Measurements from ENCODE around the gene MRC2.
"Not testable (repeated sequence)": the region's sequence is repeated elsewhere in the genome, so short reads cannot be mapped to it uniquely, and the experiment has no call there.

The MRC2 gene

DNA sequence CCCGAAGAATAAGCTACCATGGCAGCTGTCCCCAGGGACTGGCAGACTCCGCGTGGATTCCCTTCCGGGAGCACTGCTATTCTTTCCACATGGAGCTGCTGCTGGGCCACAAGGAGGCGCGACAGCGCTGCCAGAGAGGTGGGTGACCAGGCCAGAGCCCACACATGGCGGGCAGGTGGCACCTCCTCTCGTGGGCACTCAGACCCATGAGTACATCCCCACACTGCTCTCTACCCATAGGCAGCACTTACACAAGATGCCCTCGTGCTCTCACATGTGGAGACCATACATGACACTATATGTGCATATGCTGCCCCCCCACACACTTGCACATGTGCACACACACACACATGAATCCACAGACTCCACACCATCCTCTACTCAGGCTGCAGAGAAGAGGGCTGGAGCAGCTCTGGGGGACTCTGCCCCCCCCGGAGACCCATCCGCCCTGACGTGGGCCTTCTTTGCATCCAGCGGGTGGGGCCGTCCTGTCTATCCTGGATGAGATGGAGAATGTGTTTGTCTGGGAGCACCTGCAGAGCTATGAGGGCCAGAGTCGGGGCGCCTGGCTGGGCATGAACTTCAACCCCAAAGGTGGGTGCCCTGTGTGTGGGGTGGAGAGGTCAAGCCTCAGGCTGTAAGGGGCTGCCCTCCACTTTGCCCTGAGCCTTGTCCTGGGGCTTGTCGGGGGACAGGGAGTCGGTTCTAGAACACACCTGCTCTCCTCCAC lies 62.9 kb downstream of the MRC2 start:
- TF ChIP-seq ZFX (IDR thresholded peaks at IDR 0.05; ENCODE audit: borderline replicate concordance): no peak
- no peak for TF ChIP-seq CTCF (IDR thresholded peaks at IDR 0.05)
- no peak overlapping the region for H3K27ac ChIP-seq

GRCh38 chr17:62691589-62691915 lies 64.1 kb downstream of the MRC2 start:
- H3K27ac ChIP-seq: not testable (repeated sequence)

GRCh38 chr17:62692159-62692651 lies 64.7 kb downstream of the MRC2 start:
- TF ChIP-seq ZFX (IDR thresholded peaks at IDR 0.05; ENCODE audit: borderline replicate concordance): no peak
- TF ChIP-seq CTCF (IDR thresholded peaks at IDR 0.05): no peak
- no peak overlapping the region for H3K27ac ChIP-seq

DNA sequence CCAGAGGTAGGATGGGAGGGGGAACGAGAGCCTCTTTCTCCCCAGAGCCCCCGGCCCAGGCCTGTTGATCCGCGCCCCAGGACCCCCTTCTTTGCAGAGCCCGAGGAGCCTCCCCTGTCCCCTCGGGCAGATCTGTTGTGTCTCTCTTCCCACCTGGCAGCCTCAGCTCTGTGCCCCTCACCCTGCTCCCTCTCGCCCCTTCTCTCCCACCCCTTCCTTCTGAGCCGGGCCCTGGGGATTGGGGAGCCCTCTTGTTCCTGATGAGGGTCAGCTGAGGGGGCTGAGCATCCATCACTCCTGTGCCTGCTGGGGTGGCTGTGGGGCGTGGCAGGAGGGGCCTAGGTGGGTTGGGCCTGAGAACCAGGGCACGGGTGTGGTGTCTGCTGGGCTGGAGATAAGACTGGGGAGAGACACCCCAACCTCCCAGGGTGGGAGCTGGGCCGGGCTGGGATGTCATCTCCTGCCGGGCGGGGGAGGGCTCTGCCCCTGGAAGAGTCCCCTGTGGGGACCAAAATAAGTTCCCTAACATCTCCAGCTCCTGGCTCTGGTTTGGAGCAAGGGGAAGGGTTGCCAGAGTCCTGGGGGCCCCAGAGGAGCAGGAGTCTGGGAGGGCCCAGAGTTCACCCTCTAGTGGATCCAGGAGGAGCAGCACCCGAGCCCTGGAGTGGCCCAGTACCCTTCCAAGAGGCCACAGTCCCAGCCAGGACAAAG lies 65.4 kb downstream of the MRC2 start:
- TF ChIP-seq ZFX (IDR thresholded peaks at IDR 0.05; ENCODE audit: borderline replicate concordance) (no peak), CTCF (IDR thresholded peaks at IDR 0.05) (peak; percentile 39)
- no peak overlapping the region for H3K27ac ChIP-seq

DNA sequence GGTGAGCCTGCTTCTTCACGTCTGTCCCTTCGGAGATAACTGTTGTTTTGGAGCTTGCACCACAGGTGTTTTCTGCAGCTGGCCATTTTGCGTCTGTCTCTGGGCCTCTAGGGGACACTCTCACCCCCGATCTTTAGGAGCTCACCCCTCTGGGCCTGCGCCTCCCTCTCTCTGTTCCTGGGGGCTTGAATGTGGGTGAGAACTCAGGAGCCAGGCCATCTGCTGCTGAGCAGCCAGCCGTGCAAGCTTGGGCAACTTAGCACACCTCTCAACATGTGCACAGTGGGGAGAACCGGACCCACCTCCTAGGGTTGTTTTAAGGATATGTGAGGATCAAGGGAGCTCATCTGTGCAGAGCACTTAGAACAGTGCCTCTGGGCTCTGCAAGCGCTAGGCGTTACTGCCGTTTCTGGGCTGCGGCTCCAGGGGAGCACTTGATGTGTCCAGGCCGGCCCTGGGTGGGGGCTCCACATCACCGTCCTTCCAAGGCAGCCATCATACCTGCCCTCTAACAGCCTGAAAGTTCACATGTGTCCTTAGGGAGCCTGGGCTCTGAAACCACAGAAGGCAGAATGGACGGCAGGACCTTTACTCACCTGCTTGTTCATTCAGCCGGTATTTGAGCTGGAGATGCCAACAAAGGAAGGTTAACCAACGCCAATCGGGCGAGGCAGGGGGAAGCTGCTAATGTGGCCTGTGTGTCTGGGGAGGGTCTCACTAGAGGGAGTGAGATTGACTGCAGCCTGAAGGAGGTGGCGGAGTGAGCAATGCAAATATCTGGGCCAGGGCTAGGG lies 66.3 kb downstream of the MRC2 start:
- H3K27ac ChIP-seq: no peak overlapping the region
- TF ChIP-seq CTCF (IDR thresholded peaks at IDR 0.05): no peak
- no peak for TF ChIP-seq ZFX (IDR thresholded peaks at IDR 0.05; ENCODE audit: borderline replicate concordance)

GRCh38 chr17:62695093-62695738 lies 67.7 kb downstream of the MRC2 start:
- not testable (repeated sequence) for H3K27ac ChIP-seq

- H3K27ac ChIP-seq: no peak overlapping the region
- TF ChIP-seq ZFX (IDR thresholded peaks at IDR 0.05; ENCODE audit: borderline replicate concordance): no peak
- TF ChIP-seq CTCF (IDR thresholded peaks at IDR 0.05): no peak
Measured at GRCh38 chr17:62696256-62696655, 68.8 kb downstream of the MRC2 start.

All from 22Rv1 (cell line).